IMR-90 (cell line): Measurements from ENCODE around the gene APP. TPM values are rescaled to one million over a fixed set of nuclear protein-coding genes. Genes with fewer than 3 reads are reported as not detected.

ENCODE experiments used
- ATAC-seq: fragments of 200-7000 bp; cut with Tn5 transposase; 2 replicates; pipeline ENCODE4 v1.9.1; 2020; ENCODE audit warnings: low read depth, mild to moderate bottlenecking, moderate library complexity
- BruUV-seq: library from RNA; stranded (reverse); fragments of 400-500 nt; replicated peaks from 2 replicates; lab custom pipeline; 2021; lab: Mats Ljungman, UMichigan
- CTCF ChIA-PET: fragments of 300-600 bp; formaldehyde crosslinking; extraction: SDS; loops from one replicate; lab custom pipeline; 2021; ENCODE audit warnings: antibody characterized with exemption; lab: Yijun Ruan, JAX
- POLR2A ChIA-PET: fragments of 300-600 bp; sonication (Branson Sonifier 250); formaldehyde crosslinking; loops from one replicate; lab custom pipeline; 2022; ENCODE audit warnings: antibody characterized with exemption; ENCODE audit not compliant: unreplicated experiment; lab: Charles Lee
- DNase-seq: peaks from one replicate; pipeline ENCODE4 v3.0.0; 2013
- H2AFZ ChIP-seq: replicated peaks from 2 replicates; pipeline ENCODE3; 2013; ENCODE audit warnings: low read length, mild to moderate bottlenecking; ENCODE audit not compliant: poor library complexity
- H2AK5ac ChIP-seq: 2 replicates; pipeline ENCODE4 v1.6.1; 2013; ENCODE audit warnings: low read depth, low read length, inconsistent platforms
- H2AK9ac ChIP-seq: replicated peaks from 2 replicates; pipeline ENCODE3; 2013; ENCODE audit warnings: mild to moderate bottlenecking, low read depth, low read length, moderate library complexity; ENCODE audit not compliant: poor library complexity
- H2BK120ac ChIP-seq: 2 replicates; pipeline ENCODE4 v1.6.1; 2013; ENCODE audit warnings: low read depth, low read length, inconsistent platforms
- H2BK15ac ChIP-seq: 3 replicates; pipeline ENCODE4 v1.6.1; 2013; ENCODE audit warnings: low read depth, low read length, inconsistent platforms
- H2BK20ac ChIP-seq: 2 replicates; pipeline ENCODE4 v1.6.1; 2013; ENCODE audit warnings: low read depth, mild to moderate bottlenecking, inconsistent platforms, low read length, moderate library complexity
- H2BK5ac ChIP-seq: 2 replicates; pipeline ENCODE4 v1.6.1; 2013; ENCODE audit warnings: mild to moderate bottlenecking, low read depth, low read length, inconsistent platforms; ENCODE audit not compliant: poor library complexity, severe bottlenecking
- H3K14ac ChIP-seq: replicated peaks from 2 replicates; pipeline ENCODE4 v1.6.1; 2013; ENCODE audit warnings: low read depth, low read length, inconsistent platforms
- H3K18ac ChIP-seq: 2 replicates; pipeline ENCODE4 v1.6.1; 2013; ENCODE audit warnings: low read depth, low read length, control low read depth
- H3K23ac ChIP-seq: 2 replicates; pipeline ENCODE4 v1.6.1; 2013; ENCODE audit warnings: low read depth, low read length, inconsistent platforms
- H3K27ac ChIP-seq: 2 replicates; pipeline ENCODE4 v1.5.1; 2013; ENCODE audit warnings: mild to moderate bottlenecking, control low read depth, low read length; ENCODE audit not compliant: insufficient read depth
- H3K27me3 ChIP-seq: 2 replicates; pipeline ENCODE4 v1.6.1; 2013; ENCODE audit warnings: low read length; ENCODE audit not compliant: control insufficient read depth, insufficient read depth
- H3K36me3 ChIP-seq: 2 replicates; pipeline ENCODE4 v1.6.1; 2013; ENCODE audit warnings: low read length, mixed read lengths; ENCODE audit not compliant: control insufficient read depth, insufficient read depth
- H3K4ac ChIP-seq: 2 replicates; pipeline ENCODE4 v1.6.1; 2013; ENCODE audit warnings: low read depth, low read length, inconsistent platforms
- H3K4me1 ChIP-seq: 2 replicates; pipeline ENCODE4 v1.6.1; 2013; ENCODE audit warnings: low read length, mixed read lengths; ENCODE audit not compliant: control insufficient read depth, insufficient read depth
- H3K4me2 ChIP-seq: 2 replicates; pipeline ENCODE4 v1.6.1; 2013; ENCODE audit warnings: low read depth, mild to moderate bottlenecking, control low read depth, low read length, moderate library complexity
- H3K4me3 ChIP-seq: 2 replicates; pipeline ENCODE4 v1.5.1; 2013; ENCODE audit warnings: low read depth, mild to moderate bottlenecking, control low read depth, low read length, moderate library complexity; ENCODE audit not compliant: insufficient read depth
- H3K56ac ChIP-seq: 2 replicates; pipeline ENCODE4 v1.6.1; 2013; ENCODE audit warnings: low read length, inconsistent platforms; ENCODE audit not compliant: insufficient read depth; ENCODE audit errors: extremely low read depth
- H3K79me1 ChIP-seq, 2 experiments: 2 replicates each; pipeline ENCODE4 v1.6.1; 2013; ENCODE audit warnings: low read length in 2 of 2, inconsistent platforms in 1 of 2, low read depth in 1 of 2
- H3K9ac ChIP-seq: 2 replicates; pipeline ENCODE4 v1.6.1; 2013; ENCODE audit warnings: low read depth, low read length, control low read depth
- H3K9me1 ChIP-seq: 2 replicates; pipeline ENCODE4 v1.6.1; 2013; ENCODE audit warnings: low read length, inconsistent platforms; ENCODE audit not compliant: insufficient read depth
- H3K9me3 ChIP-seq: 2 replicates; pipeline ENCODE4 v1.6.1; 2013; ENCODE audit warnings: low read length; ENCODE audit not compliant: control insufficient read depth, insufficient read depth
- H4K20me1 ChIP-seq: 2 replicates; pipeline ENCODE4 v1.6.1; 2013; ENCODE audit warnings: low read length, inconsistent platforms; ENCODE audit not compliant: insufficient read depth
- H4K5ac ChIP-seq: 2 replicates; pipeline ENCODE4 v1.6.1; 2013; ENCODE audit warnings: mild to moderate bottlenecking, low read depth, low read length, control low read depth
- H4K8ac ChIP-seq, 2 experiments: 2 replicates each; pipeline ENCODE4 v1.6.1; 2013; ENCODE audit warnings: low read depth in 2 of 2, low read length in 2 of 2, control low read depth in 1 of 2, inconsistent platforms in 1 of 2
- H4K91ac ChIP-seq: 2 replicates; pipeline ENCODE4 v1.6.1; 2013; ENCODE audit warnings: low read depth, low read length, inconsistent platforms; ENCODE audit not compliant: insufficient read depth
- BHLHE40 ChIP-seq: fragments of 150-350 bp; IDR thresholded peaks from 2 replicates; pipeline ENCODE4 v1.6.1; 2016; ENCODE audit warnings: mild to moderate bottlenecking, low read depth, low read length
- CHD1 ChIP-seq: IDR thresholded peaks from 2 replicates; pipeline ENCODE4 v1.6.1; 2012; ENCODE audit warnings: low read depth, low read length, improper control_type of control experiment
- FOS ChIP-seq: fragments of 150-350 bp; IDR thresholded peaks from 2 replicates; pipeline ENCODE4 v1.6.1; 2016; ENCODE audit warnings: low read depth, low read length
- RAD21 ChIP-seq: IDR thresholded peaks from 2 replicates; pipeline ENCODE4 v1.6.1; 2012; ENCODE audit warnings: low read length, improper control_type of control experiment
- SMC3 ChIP-seq: fragments of 150-350 bp; IDR thresholded peaks from 2 replicates; pipeline ENCODE4 v1.6.1; 2016; ENCODE audit warnings: low read depth, mild to moderate bottlenecking, antibody characterized with exemption, low read length, moderate library complexity
- WGBS, 2 experiments: methylation state at CpG; one replicate each; pipeline versions ENCODE4 v1.1.5 to v1.1.7; 2013; ENCODE audit warnings: missing lambda C conversion rate in 2 of 2; ENCODE audit not compliant: insufficient read length in 1 of 2; ENCODE audit errors: extremely low coverage in 2 of 2; 5-methylcytosine and 5-hydroxymethylcytosine counted together
- dilution Hi-C: fragments of 300-500 bp; cut with HindIII; formaldehyde crosslinking; loops from one replicate; pipeline ENCODE4 v1.14.3; 2018; ENCODE audit warnings: low sequenced_read_pairs; ENCODE audit not compliant: unreplicated experiment
- in situ Hi-C: fragments of 300-500 bp; cut with MboI; formaldehyde crosslinking; loops from 3 replicates; pipeline ENCODE4 v1.14.3; 2019; ENCODE audit warnings: low sequenced_read_pairs, inconsistent platforms, mixed read lengths
- intact Hi-C: fragments of 100-400 bp; cut with micrococcal nuclease; formaldehyde crosslinking; loops from 2 replicates; pipeline ENCODE4 v1.10.0; 2022
- polyA plus RNA-seq, 3 experiments: library from polyadenylated mRNA; depleted of rRNA; stranded (reverse); fragments of >200 nt; gene quantifications; 2 replicates each; pipeline ENCODE4 v1.2.3, GENCODE V29; 2012; ENCODE audit warnings: low replicate concordance in 1 of 3
- total RNA-seq: library from RNA; depleted of rRNA; stranded (reverse); fragments of >200 nt; gene quantifications from 2 replicates; pipeline ENCODE4 v1.2.3, GENCODE V29; 2012

The APP gene
- total and polyA plus RNA-seq, 2 of the 4 experiments (the other 2 are of a cell fraction): 191 to 530 TPM

- Histone ChIP-seq H4K5ac (no peak overlapping the region), H4K20me1 (peaks cover 21% of the 10 kb centered on the region), H3K27ac (no peak overlapping the region), H4K8ac (no peak overlapping the region), H3K56ac (no peak overlapping the region), H3K9me1 (peaks cover 17% of the 10 kb centered on the region), H3K4ac (no peak overlapping the region), H3K14ac (no peak overlapping the region), H3K23ac (no peak overlapping the region), H2AK9ac (no peak overlapping the region), H3K36me3 (no peaks in the 10 kb centered on the region), H2AFZ (no peak overlapping the region), H3K4me1 (peaks cover 6% of the 10 kb centered on the region), H3K4me3 (no peak overlapping the region), H2BK15ac (no peak overlapping the region), H4K91ac (no peak overlapping the region), H2AK5ac (no peak overlapping the region), H3K9me3 (no peaks in the 10 kb centered on the region), H3K9ac (no peak overlapping the region), H2BK120ac (no peak overlapping the region), H3K27me3 (no peaks in the 10 kb centered on the region), H3K4me2 (peak overlapping the region; percentile 8; the same call in 1 of the 2 replicates), H3K18ac (no peak overlapping the region), H2BK20ac (no peak overlapping the region), H2BK5ac (no peak overlapping the region), H3K79me1 (peaks cover 40 to 70% of the 10 kb centered on the region in 2 experiments)
- ChIA-PET POLR2A (no interaction called here), CTCF (interaction anchor here (0.7 kb wide), 1 partner anchor 25 kb away, joined by 4 read pairs; no protein-coding TSS in a partner anchor)
- TF ChIP-seq BHLHE40 (no peak), RAD21 (no peak), SMC3 (no peak), FOS (no peak), CHD1 (no peak)
- DNase-seq: no peak
- dilution Hi-C loops: no loop called here
- no TSS peak for BruUV-seq
- intact Hi-C loops: loop anchor here (2.0 kb wide), 1 partner anchor 101 kb away; the partner anchor contains the start of gene APP
- in situ Hi-C loops: no loop called here
- ATAC-seq: no peak
- no CpG with 5 or more reads among the region's 2 CpGs for WGBS, 2 experiments
Measured at GRCh38 chr21:26070121-26070520, 100.4 kb downstream of the APP start.
